Measurements from ENCODE around the gene MREG.

- TF ChIP-seq CTCF (IDR thresholded peaks at IDR 0.05; ENCODE audit: low read length) (no peak), EZH2 (IDR thresholded peaks at IDR 0.05; ENCODE audit: borderline replicate concordance, low read length) (no peak)
These were observed 66.8 kb downstream of the MREG start for GRCh38 chr2:215946586-215946985.
